GM12878 (cell line): ENCODE measurements around the gene DDX5. TPM values are rescaled to one million over a fixed set of nuclear protein-coding genes. Genes with fewer than 3 reads are reported as not detected.

Source experiments
- ATAC-seq: fragments of 200-7000 bp; cut with Tn5 transposase; 3 replicates; pipeline ENCODE4 v1.9.1; 2020; ENCODE audit warnings: mild to moderate bottlenecking, moderate library complexity
- BruUV-seq: library from RNA; stranded (reverse); fragments of 400-500 nt; replicated peaks from 2 replicates; lab custom pipeline; 2021; lab: Mats Ljungman, UMichigan
- CTCF ChIA-PET: fragments of 300-600 bp; sonication (Branson Sonifier 250); formaldehyde crosslinking; extraction: SDS; loops from one replicate; lab custom pipeline; 2021; ENCODE audit warnings: inconsistent platforms; lab: Yijun Ruan, JAX
- POLR2A ChIA-PET: fragments of 350-600 bp; formaldehyde crosslinking; extraction: SDS; loops from one replicate; lab custom pipeline; 2021; ENCODE audit warnings: inconsistent platforms; lab: Charles Lee
- RAD21 ChIA-PET: fragments of 300-600 bp; sonication (Branson Sonifier 250); formaldehyde crosslinking; loops from one replicate; lab custom pipeline; 2023; ENCODE audit warnings: antibody characterized with exemption; ENCODE audit not compliant: unreplicated experiment; lab: Charles Lee
- SMC1A ChIA-PET: fragments of 300-600 bp; sonication (Branson Sonifier 250); formaldehyde crosslinking; loops from one replicate; lab custom pipeline; 2023; ENCODE audit not compliant: unreplicated experiment, uncharacterized antibody; lab: Charles Lee
- DNase-seq: peaks from one replicate; pipeline ENCODE4 v3.0.0-alpha.2; 2011; ENCODE audit warnings: low read depth, low spot score
- FAIRE-seq: peaks from 3 replicates; lab custom pipeline; 2011; peaks lifted over from hg19 to GRCh38; lab: Jason Lieb, UNC
- H2AFZ ChIP-seq: 2 replicates; pipeline ENCODE4 v1.6.0; 2011; ENCODE audit warnings: low read depth, low read length, control low read depth; ENCODE audit not compliant: control insufficient read depth
- H3K27ac ChIP-seq: 2 replicates; pipeline ENCODE4 v1.5.1; 2011; ENCODE audit warnings: control low read depth; ENCODE audit not compliant: control insufficient read depth, insufficient read depth
- H3K27me3 ChIP-seq, 2 experiments: replicated peaks in 1 of 2; 2 replicates each; pipeline versions ENCODE4 v1.6.0 to v1.6.1; 2011; ENCODE audit warnings: low read length in 1 of 2; ENCODE audit not compliant: control insufficient read depth in 2 of 2, insufficient read depth in 2 of 2
- H3K36me3 ChIP-seq, 2 experiments: 2 replicates each; pipeline ENCODE4 v1.5.1; 2011; ENCODE audit warnings: low read length in 1 of 2; ENCODE audit not compliant: control insufficient read depth in 2 of 2, insufficient read depth in 2 of 2
- H3K4me1 ChIP-seq: 2 replicates; pipeline ENCODE4 v1.6.1; 2011; ENCODE audit warnings: mild to moderate bottlenecking, low read length, moderate library complexity, mixed read lengths; ENCODE audit not compliant: control insufficient read depth, insufficient read depth
- H3K4me2 ChIP-seq: 2 replicates; pipeline ENCODE4 v1.6.0; 2011; ENCODE audit warnings: control low read depth; ENCODE audit not compliant: control insufficient read depth, insufficient read depth
- H3K4me3 ChIP-seq: fragments of 200-600 bp; sonication (generic); 2 replicates; pipeline ENCODE4 v1.5.1; 2016
- H3K79me2 ChIP-seq: 2 replicates; pipeline ENCODE4 v1.6.0; 2011; ENCODE audit warnings: low read length; ENCODE audit not compliant: control insufficient read depth, insufficient read depth
- H3K9ac ChIP-seq: 2 replicates; pipeline ENCODE4 v1.8.0; 2011; ENCODE audit warnings: low read length, control low read depth, mixed read lengths; ENCODE audit not compliant: control insufficient read depth, insufficient read depth
- H3K9me3 ChIP-seq: replicated peaks from 3 replicates; pipeline ENCODE4 v1.5.1; 2011; ENCODE audit warnings: mild to moderate bottlenecking, low read length; ENCODE audit not compliant: control insufficient read depth, insufficient read depth
- H4K20me1 ChIP-seq: 2 replicates; pipeline ENCODE4 v1.6.0; 2011; ENCODE audit not compliant: control insufficient read depth, insufficient read depth
- RAD21 ChIP-seq: IDR thresholded peaks from 2 replicates; pipeline ENCODE4 v1.6.1; 2011; ENCODE audit warnings: mild to moderate bottlenecking, low read depth, low read length, moderate library complexity; ENCODE audit not compliant: insufficient read depth
- ZNF384 ChIP-seq: IDR thresholded peaks from 2 replicates; pipeline ENCODE4 v1.6.1; 2012; ENCODE audit warnings: low read depth, mild to moderate bottlenecking, low read length, improper control_type of control experiment, borderline replicate concordance
- ZNF592 ChIP-seq: fragments of 450-650 bp; IDR thresholded peaks from 2 replicates; pipeline ENCODE4 v1.6.1; 2017; ENCODE audit warnings: mild to moderate bottlenecking, moderate library complexity
- WGBS: methylation state at CpG from one replicate; pipeline ENCODE4 v1.1.6; 2016; ENCODE audit warnings: low lambda C conversion rate; ENCODE audit not compliant: insufficient replicate concordance, insufficient coverage; ENCODE audit errors: missing lambda C conversion rate; 5-methylcytosine and 5-hydroxymethylcytosine counted together
- in situ Hi-C: fragments of 300-500 bp; cut with MboI; formaldehyde crosslinking; loops from 9 replicates; pipeline ENCODE4 v1.14.3; 2018; ENCODE audit warnings: mixed read lengths
- intact Hi-C: fragments of 100-400 bp; cut with micrococcal nuclease; formaldehyde crosslinking; loops from one replicate; pipeline ENCODE4 v1.14.2; 2022; ENCODE audit not compliant: unreplicated experiment
- polyA plus RNA-seq, 11 experiments: library from polyadenylated mRNA; depleted of rRNA in 4 of 11; unstranded in 6 of 11; stranded (reverse) in 5 of 11; fragments of >200 nt; fragmentation: Nextera tagmentation in 4 of 11; fragmentation: Illumina TruSeq in 1 of 11; extraction: Ambion mirVana in 4 of 11; extraction: Trizol in 1 of 11; gene quantifications; 1 replicate in 1 of 11; 2 replicates in 10 of 11; pipeline versions ENCODE4 v1.2.1 to v1.2.3, GENCODE V29; 2011 to 2016; ENCODE audit warnings: inconsistent platforms in 2 of 11, missing spikeins in 2 of 11, low read depth in 1 of 11
- total RNA-seq, 4 experiments: library from RNA; depleted of rRNA in 3 of 4; stranded (reverse); fragments of >200 nt in 3 of 4; fragmentation: Illumina TruSeq in 1 of 4; extraction: Trizol in 1 of 4; gene quantifications; 2 replicates each; pipeline versions ENCODE4 v1.2.1 to v1.2.3, GENCODE V29; 2013 to 2021

DDX5 gene
- total and polyA plus RNA-seq, 10 of the 15 experiments (the other 5 are each of a cell fraction or from before 2014, with no cell fraction given) = 257 to 1,423 (median 719) TPM

- H3K27ac ChIP-seq = no peak overlapping the region
- H3K9ac ChIP-seq = no peak overlapping the region
- intact Hi-C loops (no loop called here), in situ Hi-C loops (no loop called here)
- no peaks in the 10 kb centered on the region for H3K27me3 ChIP-seq
- H3K4me3 ChIP-seq = no peak overlapping the region
- DNase-seq (no peak), ATAC-seq (no peak), FAIRE-seq (no peak)
- no peaks in the 10 kb centered on the region for H4K20me1 ChIP-seq
- H3K4me1 ChIP-seq = no peaks in the 10 kb centered on the region
- 100% methylated on average over 5 of the region's 6 CpGs for WGBS
- no peaks in the 10 kb centered on the region for H3K79me2 ChIP-seq
- TF ChIP-seq RAD21 (no peak), ZNF592 (no peak), ZNF384 (no peak)
- H2AFZ ChIP-seq = no peak overlapping the region
- POLR2A ChIA-PET = interaction anchor here (0.7 to 1.0 kb wide), 2 partner anchors 23 to 69 kb away, joined by 3 read pairs; partner anchors contain the start of gene POLG2
- peaks cover 3 to 36% of the 10 kb centered on the region in 2 experiments for H3K36me3 ChIP-seq
- no peaks in the 10 kb centered on the region for H3K9me3 ChIP-seq
- no peak overlapping the region for H3K4me2 ChIP-seq
- no TSS peak for BruUV-seq
- RAD21 ChIA-PET = no interaction called here
- CTCF ChIA-PET = interaction anchor here (0.6 to 1.5 kb wide), 3 partner anchors 13 to 84 kb away, joined by 3 to 6 read pairs (median 4); no protein-coding TSS in a partner anchor
- SMC1A ChIA-PET = interaction anchor here (1.2 kb wide), 1 partner anchor 13 kb away, joined by 4 read pairs; no protein-coding TSS in a partner anchor
These were observed 14.3 kb upstream of the DDX5 start for GRCh38 chr17:64520359-64520758.
